Testis (tissue), 2 donors: Measurements from ENCODE around the gene HADHA.

Experiments used
- POLR2A ChIP-seq: fragments of 450-650 bp; IDR thresholded peaks from one replicate; pipeline ENCODE4 v1.6.1; 2017; ENCODE audit warnings: antibody characterized with exemption, mild to moderate bottlenecking, moderate library complexity
- TF ChIP-seq, protein P1 (sequence below), 3 experiments: fragments of 450-650 bp in 2 of 3; fragments of 200-600 bp in 1 of 3; sonication (generic) in 1 of 3; IDR thresholded peaks; one replicate each; pipeline ENCODE4 v1.5.1; 2016 to 2019; ENCODE audit warnings: antibody characterized with exemption in 3 of 3, mild to moderate bottlenecking in 2 of 3, moderate library complexity in 1 of 3

DNA sequence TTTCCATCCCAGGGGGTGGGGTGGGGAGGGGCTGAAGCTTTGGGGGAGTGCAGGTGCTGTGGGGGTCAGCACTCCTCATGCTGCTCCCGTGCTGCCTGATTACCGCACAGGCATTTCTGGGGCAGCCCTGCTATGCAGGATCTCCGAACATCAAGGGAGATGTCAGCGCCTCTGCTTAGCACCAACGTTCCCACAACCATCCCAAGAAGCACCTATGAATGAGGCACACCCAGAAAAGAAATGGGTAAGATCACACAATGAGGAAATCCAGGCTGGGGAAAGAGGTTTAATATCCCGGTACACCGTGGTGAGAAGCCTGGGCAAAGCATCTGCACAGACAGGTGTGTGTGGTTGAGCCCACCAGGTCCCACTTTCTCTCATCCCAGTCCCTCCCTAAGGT is 54.1 kb downstream of the HADHA start:
- TF ChIP-seq, protein P1, sequence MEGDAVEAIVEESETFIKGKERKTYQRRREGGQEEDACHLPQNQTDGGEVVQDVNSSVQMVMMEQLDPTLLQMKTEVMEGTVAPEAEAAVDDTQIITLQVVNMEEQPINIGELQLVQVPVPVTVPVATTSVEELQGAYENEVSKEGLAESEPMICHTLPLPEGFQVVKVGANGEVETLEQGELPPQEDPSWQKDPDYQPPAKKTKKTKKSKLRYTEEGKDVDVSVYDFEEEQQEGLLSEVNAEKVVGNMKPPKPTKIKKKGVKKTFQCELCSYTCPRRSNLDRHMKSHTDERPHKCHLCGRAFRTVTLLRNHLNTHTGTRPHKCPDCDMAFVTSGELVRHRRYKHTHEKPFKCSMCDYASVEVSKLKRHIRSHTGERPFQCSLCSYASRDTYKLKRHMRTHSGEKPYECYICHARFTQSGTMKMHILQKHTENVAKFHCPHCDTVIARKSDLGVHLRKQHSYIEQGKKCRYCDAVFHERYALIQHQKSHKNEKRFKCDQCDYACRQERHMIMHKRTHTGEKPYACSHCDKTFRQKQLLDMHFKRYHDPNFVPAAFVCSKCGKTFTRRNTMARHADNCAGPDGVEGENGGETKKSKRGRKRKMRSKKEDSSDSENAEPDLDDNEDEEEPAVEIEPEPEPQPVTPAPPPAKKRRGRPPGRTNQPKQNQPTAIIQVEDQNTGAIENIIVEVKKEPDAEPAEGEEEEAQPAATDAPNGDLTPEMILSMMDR (IDR thresholded peaks at IDR 0.05): no peak
- TF ChIP-seq POLR2A: no peak
